HL-60 (cell line): ENCODE data around the gene GATD1.
A peak's percentile ranks its signal among the peaks of the same experiment; 100 is the strongest.

Experiments
- DNase-seq, 2 experiments: peaks; one replicate each; pipeline ENCODE4 v3.0.0-alpha.2; 2010 to 2020; ENCODE audit warnings: low read depth in 1 of 2, low spot score in 1 of 2
- H3K27ac ChIP-seq: fragments of 250-450 bp; sonication (Bioruptor Pico); replicated peaks from 2 replicates; pipeline ENCODE4 v1.5.1; 2020; ENCODE audit warnings: mild to moderate bottlenecking, moderate library complexity
- H3K27me3 ChIP-seq: fragments of 250-450 bp; sonication (Bioruptor Pico); 2 replicates; pipeline ENCODE4 v1.5.1; 2021; ENCODE audit warnings: mild to moderate bottlenecking, moderate library complexity; ENCODE audit not compliant: insufficient read depth, poor library complexity, severe bottlenecking
- H3K4me3 ChIP-seq: replicated peaks from 2 replicates; pipeline ENCODE4 v1.5.1; 2011; ENCODE audit warnings: mild to moderate bottlenecking, control low read depth, low read length; ENCODE audit not compliant: insufficient read depth
- CTCF ChIP-seq: IDR thresholded peaks from one replicate; pipeline ENCODE4 v1.5.1; 2011; ENCODE audit warnings: low read length, control low read depth, inconsistent platforms; ENCODE audit not compliant: insufficient read depth
- GABPA ChIP-seq: IDR thresholded peaks from 2 replicates; pipeline ENCODE4 v1.6.1; 2012; ENCODE audit warnings: low read depth
- POLR2AphosphoS5 ChIP-seq: IDR thresholded peaks from 2 replicates; pipeline ENCODE4 v1.6.1; 2012; ENCODE audit warnings: low read depth
- REST ChIP-seq: IDR thresholded peaks from 2 replicates; pipeline ENCODE4 v1.6.1; 2012; ENCODE audit warnings: low read depth; ENCODE audit not compliant: insufficient replicate concordance
- SPI1 ChIP-seq: IDR thresholded peaks from 2 replicates; pipeline ENCODE4 v1.6.1; 2012; ENCODE audit warnings: low read depth, mild to moderate bottlenecking, borderline replicate concordance

GATD1 gene

GRCh38 chr11:725624-726202, 51.6 kb downstream of the GATD1 start:
- no peak for DNase-seq
- Histone ChIP-seq H3K27ac (no peak overlapping the region), H3K27me3 (peaks cover 2% of the 10 kb centered on the region), H3K4me3 (peak overlapping the region; percentile 26)
- TF ChIP-seq CTCF (no peak), SPI1 (no peak), GABPA (no peak), POLR2AphosphoS5 (no peak), REST (no peak)

GRCh38 chr11:724778-725386, 52.4 kb downstream of the GATD1 start:
- Histone ChIP-seq H3K27me3 (peaks cover 8% of the 10 kb centered on the region), H3K4me3 (no peak overlapping the region), H3K27ac (no peak overlapping the region)
- no peak for TF ChIP-seq CTCF
- no peak for TF ChIP-seq GABPA
- TF ChIP-seq SPI1: no peak
- no peak for TF ChIP-seq POLR2AphosphoS5
- no peak for TF ChIP-seq REST
- no peak for DNase-seq

GRCh38 chr11:724049-724777, 53.1 kb downstream of the GATD1 start:
- H3K4me3 ChIP-seq: no peak overlapping the region
- no peak overlapping the region for H3K27ac ChIP-seq
- peaks cover 11% of the 10 kb centered on the region for H3K27me3 ChIP-seq
- TF ChIP-seq SPI1 (no peak), POLR2AphosphoS5 (no peak), GABPA (no peak), REST (no peak), CTCF (no peak)
- DNase-seq: no peak
